ENCODE measurements around the gene BAIAP2L2. TPM values are rescaled to one million over a fixed set of nuclear protein-coding genes. Genes with fewer than 3 reads are reported as not detected.

The BAIAP2L2 gene
- total RNA-seq, 2 experiments from 2014 or later: 0.55 to 0.63 TPM

DNA sequence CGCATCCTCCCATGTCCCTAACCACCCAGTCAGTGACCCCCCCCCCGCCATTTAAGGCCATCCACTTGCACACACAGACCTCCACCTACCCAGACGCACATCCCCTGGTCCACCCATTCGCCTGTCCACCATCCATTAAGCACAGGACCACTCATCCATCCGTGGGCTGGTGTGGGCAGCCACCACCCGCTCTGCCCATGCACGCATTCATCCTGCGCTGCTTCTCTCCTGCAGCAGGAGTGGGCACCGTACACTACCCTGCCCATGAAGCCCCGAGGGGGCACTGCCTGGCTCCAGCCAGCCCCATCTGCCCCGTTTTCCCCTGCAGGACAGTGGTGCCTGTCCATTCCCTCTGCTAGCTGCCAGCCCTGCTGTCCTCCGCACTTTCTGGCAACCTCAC is 22.6 kb downstream of the BAIAP2L2 start:
- H3K27ac Mint-ChIP-seq: no peak overlapping the region
- H3K27me3 Mint-ChIP-seq: peaks cover 14% of the 10 kb centered on the region
- ChIA-PET CTCF (no interaction called here), POLR2A (no interaction called here)
- peaks cover 1% of the 10 kb centered on the region for H3K4me1 Mint-ChIP-seq
- H3K4me3 Mint-ChIP-seq: no peak overlapping the region
- H3K9me3 Mint-ChIP-seq: no peaks in the 10 kb centered on the region
- H3K36me3 Mint-ChIP-seq (ENCODE audit: low read depth): no peaks in the 10 kb centered on the region
- DNase-seq: no peak

DNA sequence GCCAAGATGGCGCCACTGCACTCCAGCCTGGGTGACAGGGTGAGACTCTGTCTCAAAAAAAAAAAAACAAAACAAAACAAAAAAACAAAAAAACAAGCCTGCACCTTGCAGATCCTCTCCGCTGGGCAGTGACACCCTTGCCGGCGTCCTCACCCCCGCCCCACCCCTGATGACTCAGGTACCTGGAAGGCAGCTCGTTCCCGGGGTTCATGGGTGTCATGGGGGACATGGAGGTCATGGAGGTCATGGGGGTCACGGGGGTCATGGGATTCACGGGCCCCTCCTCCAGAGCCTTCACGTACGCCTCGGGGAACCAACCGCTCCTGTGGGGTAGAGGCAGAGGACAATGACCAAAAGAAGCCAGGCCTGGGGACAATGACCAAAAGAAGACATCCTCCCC is 23.5 kb downstream of the BAIAP2L2 start:
- peaks cover 18% of the 10 kb centered on the region for H3K27me3 Mint-ChIP-seq
- DNase-seq: no peak
- POLR2A ChIA-PET: no interaction called here
- no peaks in the 10 kb centered on the region for H3K36me3 Mint-ChIP-seq (ENCODE audit: low read depth)
- no peak overlapping the region for H3K27ac Mint-ChIP-seq
- H3K4me1 Mint-ChIP-seq: peaks cover 2% of the 10 kb centered on the region
- H3K9me3 Mint-ChIP-seq: no peaks in the 10 kb centered on the region
- CTCF ChIA-PET: interaction anchor here (0.7 to 0.8 kb wide), 2 partner anchors 21 to 143 kb away, joined by 3 read pairs; no protein-coding TSS in a partner anchor
- no peak overlapping the region for H3K4me3 Mint-ChIP-seq

DNA sequence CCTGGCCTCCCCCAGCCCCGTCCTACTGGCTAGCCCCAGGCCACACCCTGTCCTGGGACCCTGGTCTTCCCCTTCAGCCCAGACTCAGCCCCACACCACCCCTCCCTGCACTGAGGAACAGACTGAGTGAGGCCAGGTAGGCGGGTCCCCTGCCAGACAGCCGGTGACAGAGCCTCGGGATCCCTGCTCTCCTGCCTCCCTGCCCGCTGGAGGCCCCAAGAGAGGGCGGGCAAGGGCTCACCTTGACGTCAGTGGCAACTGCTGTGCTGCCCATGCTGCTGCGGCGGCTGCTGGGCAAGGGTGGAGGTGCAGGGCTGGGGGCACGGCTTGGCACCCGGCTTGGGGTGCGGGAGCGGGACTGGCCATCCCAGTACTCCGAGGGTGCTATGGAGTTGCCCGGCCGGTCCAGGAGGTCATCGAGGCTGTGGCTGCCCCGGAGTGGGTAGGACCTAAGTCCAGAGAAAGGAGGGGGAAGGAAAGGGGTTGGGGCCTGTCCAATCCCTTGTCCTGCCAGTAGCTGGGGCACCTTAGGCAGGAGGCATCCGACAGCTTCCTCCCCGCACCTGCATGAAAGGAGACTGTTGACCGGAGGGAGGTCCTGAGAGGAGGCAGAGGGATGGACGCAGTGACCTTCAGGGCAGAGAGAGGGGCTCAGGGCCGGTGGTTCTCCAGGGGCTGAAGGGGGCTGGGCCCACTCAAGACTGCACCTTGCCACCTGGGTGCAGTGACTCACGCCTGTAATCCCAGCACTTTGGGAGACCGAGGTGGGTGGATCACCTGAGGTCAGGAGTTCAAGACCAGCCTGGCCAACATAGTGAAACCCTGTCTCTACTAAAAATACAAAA is 24.3 kb downstream of the BAIAP2L2 start:
- ChIA-PET CTCF (interaction anchor here (0.7 kb wide), 1 partner anchor 20 kb away, joined by 3 read pairs; no protein-coding TSS in a partner anchor), POLR2A (no interaction called here)
- DNase-seq: no peak
- Mint-ChIP-seq H3K36me3 (ENCODE audit: low read depth) (no peaks in the 10 kb centered on the region), H3K27me3 (peaks cover 21% of the 10 kb centered on the region), H3K4me1 (peaks cover 3% of the 10 kb centered on the region), H3K27ac (no peak overlapping the region), H3K9me3 (no peaks in the 10 kb centered on the region), H3K4me3 (no peak overlapping the region)

DNA sequence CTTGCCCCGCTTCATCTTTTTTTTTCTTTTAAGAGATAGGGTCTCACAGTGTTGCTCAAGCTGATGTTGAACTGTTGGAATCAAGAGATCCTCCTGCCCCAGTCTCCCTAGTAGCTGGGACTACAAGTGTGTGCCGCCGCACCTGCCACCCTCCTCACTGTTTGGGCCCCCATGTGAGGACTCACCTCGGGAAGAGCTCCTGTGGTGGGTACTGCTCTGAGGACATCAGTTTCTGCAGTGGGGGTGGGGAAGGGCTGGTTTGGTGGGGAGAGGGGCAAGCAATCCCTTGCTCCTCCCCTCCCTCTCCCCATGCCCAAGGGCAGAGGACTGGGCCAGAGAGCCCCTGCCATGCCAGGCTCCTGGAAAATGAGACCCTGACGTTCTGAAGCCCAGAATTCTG is 25.0 kb downstream of the BAIAP2L2 start:
- H3K9me3 Mint-ChIP-seq: no peaks in the 10 kb centered on the region
- H3K4me1 Mint-ChIP-seq: peaks cover 3% of the 10 kb centered on the region
- H3K4me3 Mint-ChIP-seq: no peak overlapping the region
- DNase-seq: no peak
- H3K36me3 Mint-ChIP-seq (ENCODE audit: low read depth): no peaks in the 10 kb centered on the region
- CTCF ChIA-PET: no interaction called here
- no peak overlapping the region for H3K27ac Mint-ChIP-seq
- POLR2A ChIA-PET: no interaction called here
- H3K27me3 Mint-ChIP-seq: peaks cover 21% of the 10 kb centered on the region

DNA sequence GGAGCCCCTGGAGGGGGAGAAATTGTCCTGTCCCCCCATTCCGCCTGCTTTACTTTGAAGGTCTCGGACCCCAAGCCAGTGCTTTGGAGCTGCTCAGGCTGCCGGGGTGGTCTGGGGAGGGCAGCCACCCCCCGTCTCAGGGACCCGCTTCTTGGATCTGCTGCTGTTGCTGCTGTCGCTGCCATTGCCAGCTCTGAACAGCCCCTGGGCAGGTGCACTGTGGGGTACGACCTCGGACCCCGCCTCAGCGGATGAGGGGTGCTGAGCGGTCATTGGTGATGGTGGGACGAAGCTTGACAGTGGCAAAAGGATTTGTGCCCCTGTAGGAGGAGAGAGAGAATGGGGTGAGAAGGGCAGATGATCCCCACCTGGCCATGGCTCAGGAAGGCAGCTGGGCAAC is 25.4 kb downstream of the BAIAP2L2 start:
- ChIA-PET POLR2A (no interaction called here), CTCF (interaction anchor here (0.5 kb wide), 1 partner anchor 57 kb away, joined by 3 read pairs; no protein-coding TSS in a partner anchor)
- Mint-ChIP-seq H3K27me3 (peaks cover 26% of the 10 kb centered on the region), H3K36me3 (ENCODE audit: low read depth) (no peaks in the 10 kb centered on the region), H3K9me3 (no peaks in the 10 kb centered on the region), H3K4me1 (peaks cover 3% of the 10 kb centered on the region), H3K4me3 (no peak overlapping the region), H3K27ac (no peak overlapping the region)
- DNase-seq: no peak

DNA sequence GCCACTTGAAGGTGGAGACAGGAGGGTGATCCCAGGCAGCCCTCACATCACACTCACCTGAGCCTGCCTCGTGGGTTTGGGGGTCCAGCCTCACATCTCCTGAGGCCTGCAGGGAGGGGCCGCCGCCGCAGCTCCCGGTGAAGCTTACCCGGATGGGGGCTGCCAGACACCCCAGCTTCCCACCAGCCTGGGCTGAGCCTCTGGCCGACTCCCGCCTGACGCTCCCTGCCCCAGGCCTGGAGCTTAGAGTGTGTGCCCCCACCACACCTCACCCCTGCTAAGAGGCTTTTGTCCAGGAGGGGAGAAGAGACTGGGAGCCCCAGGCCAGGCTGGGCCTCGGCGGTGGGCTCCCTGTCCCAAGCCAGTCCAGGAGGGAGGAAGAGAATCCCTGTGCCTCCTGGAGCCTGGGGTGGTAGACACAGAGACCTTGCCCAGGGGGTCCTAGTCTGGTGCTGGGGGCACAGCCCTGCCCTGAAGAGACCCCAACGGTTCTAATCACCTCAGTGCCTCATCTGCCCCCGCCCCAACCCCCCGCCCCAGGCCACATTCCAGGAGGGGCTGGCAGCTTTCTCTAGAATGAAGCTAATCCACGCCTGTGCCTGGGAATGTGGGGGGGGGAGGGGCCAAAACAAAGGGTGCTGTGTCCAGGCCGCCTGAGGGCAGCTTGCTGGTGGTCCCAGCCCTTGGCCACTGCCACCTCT is 26.4 kb downstream of the BAIAP2L2 start, which contains the start of gene SLC16A8:
TSS of gene SLC16A8 (minus strand) at position 254 of the 701 bp plus-strand sequence. CDS start 1,311 bp downstream, outside the sequence.
- Mint-ChIP-seq H3K27ac (no peak within 1 kb of the TSS), H3K4me1 (peaks cover 3% of the 10 kb centered on the region), H3K9me3 (no peaks in the 10 kb centered on the region), H3K4me3 (no peak within 1 kb of the TSS), H3K36me3 (ENCODE audit: low read depth) (no peaks in the 10 kb centered on the region), H3K27me3 (peaks cover 32% of the 10 kb centered on the region)
- ChIA-PET CTCF (no interaction called here), POLR2A (no interaction called here)
- no peak for DNase-seq

DNA sequence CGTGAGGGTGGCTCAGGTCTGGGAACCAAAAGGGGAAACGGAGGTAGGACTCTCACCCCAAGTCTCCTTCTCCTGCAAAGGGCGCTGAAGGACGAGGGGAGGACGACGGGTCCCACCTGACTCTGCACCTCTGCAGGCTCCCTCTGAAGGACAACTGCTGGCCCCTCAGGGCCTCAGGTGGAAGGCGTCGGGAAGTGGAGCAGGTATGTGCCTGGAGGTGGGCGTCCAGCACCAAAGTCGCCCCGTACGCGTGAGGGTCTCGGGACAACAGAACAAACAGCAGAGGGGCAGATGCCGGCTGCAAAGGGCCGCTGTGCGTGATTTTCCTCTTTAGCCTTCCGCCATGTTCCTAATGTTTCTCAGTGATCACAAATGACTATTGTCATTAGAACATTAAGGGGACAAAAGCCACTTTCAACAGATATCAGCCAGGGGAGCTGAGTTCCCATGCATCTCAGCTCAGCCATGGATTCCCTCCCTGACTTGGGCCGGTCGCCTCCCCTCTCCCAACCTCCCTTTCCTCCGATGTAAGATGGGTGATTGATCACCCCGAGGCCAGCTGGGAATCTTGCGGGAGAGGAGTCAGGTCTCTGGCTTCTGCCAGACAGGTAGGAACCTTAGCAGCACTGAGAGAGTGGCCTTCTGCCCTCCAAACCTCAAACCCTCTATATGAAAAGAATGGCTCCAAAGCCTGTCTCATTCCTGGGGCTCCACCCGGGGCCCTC is 27.3 kb downstream of the BAIAP2L2 start:
- H3K27ac Mint-ChIP-seq: no peak overlapping the region
- H3K27me3 Mint-ChIP-seq: peaks cover 30% of the 10 kb centered on the region
- no peaks in the 10 kb centered on the region for H3K36me3 Mint-ChIP-seq (ENCODE audit: low read depth)
- no peak overlapping the region for H3K4me3 Mint-ChIP-seq
- H3K4me1 Mint-ChIP-seq: peaks cover 3% of the 10 kb centered on the region
- H3K9me3 Mint-ChIP-seq: no peaks in the 10 kb centered on the region
- no peak for DNase-seq
- POLR2A ChIA-PET: no interaction called here
- CTCF ChIA-PET: no interaction called here

DNA sequence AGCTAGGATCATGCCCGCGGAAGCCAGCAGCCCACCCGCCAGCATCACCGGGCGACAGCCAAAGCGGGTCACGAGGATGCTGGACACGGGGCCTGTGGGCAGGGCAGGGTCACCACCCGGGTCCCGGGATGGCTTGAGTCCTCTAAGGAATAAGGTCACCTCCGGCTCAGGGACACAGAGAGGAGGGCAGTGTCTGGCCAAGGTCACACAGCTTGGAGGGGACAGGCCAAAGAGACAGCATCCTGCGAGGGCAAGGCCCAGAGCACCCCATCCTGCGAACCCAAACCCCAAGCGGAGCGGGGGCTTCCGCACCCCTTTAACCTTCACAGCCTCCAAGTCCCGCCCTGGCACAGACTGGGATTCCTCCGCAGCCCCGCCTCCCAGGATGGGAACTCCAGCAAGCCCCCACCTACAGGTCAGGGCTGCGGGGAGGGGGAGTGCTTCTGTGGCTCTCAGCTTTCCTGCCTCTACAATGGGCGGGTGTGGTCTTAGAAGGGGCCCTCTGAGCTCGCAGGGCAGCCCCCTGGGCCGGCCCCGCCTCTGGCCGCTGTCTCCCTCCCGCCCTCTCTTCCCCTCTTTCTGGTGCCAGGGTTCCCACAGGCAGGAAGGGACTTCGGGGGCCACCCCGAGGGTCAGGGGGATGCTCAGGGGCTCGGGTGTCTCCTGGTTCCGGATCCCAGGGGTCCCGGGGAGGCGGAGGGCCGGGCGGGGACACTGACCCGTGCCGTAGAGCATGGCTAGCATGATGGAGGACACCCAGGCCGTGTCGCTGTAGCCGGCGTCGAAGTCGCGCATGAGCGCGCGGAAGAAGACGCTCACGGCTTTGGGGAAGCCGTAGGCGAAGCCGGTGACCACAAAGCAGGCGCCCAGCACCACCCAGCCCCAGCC is 28.3 kb downstream of the BAIAP2L2 start:
- peaks cover 25% of the 10 kb centered on the region for H3K27me3 Mint-ChIP-seq
- no peak overlapping the region for H3K27ac Mint-ChIP-seq
- no peaks in the 10 kb centered on the region for H3K36me3 Mint-ChIP-seq (ENCODE audit: low read depth)
- no peaks in the 10 kb centered on the region for H3K9me3 Mint-ChIP-seq
- ChIA-PET POLR2A (no interaction called here), CTCF (no interaction called here)
- no peak overlapping the region for H3K4me3 Mint-ChIP-seq
- no peak for DNase-seq
- H3K4me1 Mint-ChIP-seq: peaks cover 2% of the 10 kb centered on the region

DNA sequence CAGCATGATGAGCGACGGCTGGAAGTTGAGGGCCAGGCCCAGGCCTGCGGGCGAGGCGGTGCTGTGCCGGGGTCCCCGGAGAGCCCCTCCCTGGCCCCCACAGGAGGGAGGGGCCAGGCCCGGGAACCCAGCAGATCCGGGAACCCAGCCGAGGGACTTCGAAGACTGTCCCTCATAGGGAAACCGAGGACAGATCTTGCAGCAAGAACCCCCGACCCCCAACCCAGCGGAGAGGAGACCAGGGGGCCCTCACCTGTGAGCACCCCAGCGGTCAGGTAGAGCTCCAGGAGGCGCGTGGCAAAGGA is 28.9 kb downstream of the BAIAP2L2 start:
- H3K36me3 Mint-ChIP-seq (ENCODE audit: low read depth): no peaks in the 10 kb centered on the region
- no peak overlapping the region for H3K27ac Mint-ChIP-seq
- CTCF ChIA-PET: no interaction called here
- H3K4me3 Mint-ChIP-seq: no peak overlapping the region
- no peaks in the 10 kb centered on the region for H3K9me3 Mint-ChIP-seq
- POLR2A ChIA-PET: no interaction called here
- H3K27me3 Mint-ChIP-seq: peaks cover 25% of the 10 kb centered on the region
- H3K4me1 Mint-ChIP-seq: peaks cover 2% of the 10 kb centered on the region
- DNase-seq: no peak

DNA sequence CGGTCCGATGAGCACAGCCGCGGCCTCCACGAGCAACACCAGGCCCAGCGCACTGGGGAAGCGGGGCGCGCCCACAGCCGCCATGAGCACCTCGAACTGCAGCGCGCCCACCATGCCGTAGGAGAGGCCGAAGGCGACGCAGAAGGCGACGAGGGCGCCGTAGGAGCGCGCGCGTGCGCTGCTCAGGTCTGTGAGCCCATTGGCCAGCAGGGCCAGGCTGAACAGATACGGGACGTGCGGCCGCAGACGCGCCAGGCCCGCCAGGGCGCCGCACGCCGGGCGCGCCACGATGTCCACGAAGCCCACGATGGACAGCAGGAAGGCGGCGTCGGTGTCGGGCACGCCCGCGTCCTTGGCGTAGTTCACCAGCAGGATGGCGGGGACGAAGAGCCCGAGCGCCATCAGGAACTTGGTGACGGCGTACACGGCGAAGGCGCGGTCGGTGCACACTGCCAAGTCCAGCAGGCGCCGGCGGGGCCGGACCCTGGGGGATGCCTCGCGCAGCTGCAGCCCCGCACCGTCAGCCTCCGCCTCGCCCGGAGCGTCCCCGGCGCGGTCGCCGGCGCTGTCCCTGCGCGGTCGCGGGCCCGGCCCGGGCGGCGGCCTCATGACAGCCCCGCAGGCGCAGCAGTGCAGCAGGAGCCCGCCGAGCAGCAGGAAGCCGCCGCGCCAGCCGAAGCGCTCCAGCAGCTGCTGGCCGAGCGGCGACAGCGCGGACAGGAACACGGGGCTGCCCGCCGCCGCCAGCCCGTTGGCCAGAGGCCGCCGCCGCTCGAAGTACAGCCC is 29.4 kb downstream of the BAIAP2L2 start:
- no peaks in the 10 kb centered on the region for H3K36me3 Mint-ChIP-seq (ENCODE audit: low read depth)
- no peak for DNase-seq
- H3K4me3 Mint-ChIP-seq: no peak overlapping the region
- H3K27me3 Mint-ChIP-seq: peaks cover 25% of the 10 kb centered on the region
- ChIA-PET CTCF (no interaction called here), POLR2A (no interaction called here)
- H3K27ac Mint-ChIP-seq: no peak overlapping the region
- peaks cover 2% of the 10 kb centered on the region for H3K4me1 Mint-ChIP-seq
- H3K9me3 Mint-ChIP-seq: no peaks in the 10 kb centered on the region

DNA sequence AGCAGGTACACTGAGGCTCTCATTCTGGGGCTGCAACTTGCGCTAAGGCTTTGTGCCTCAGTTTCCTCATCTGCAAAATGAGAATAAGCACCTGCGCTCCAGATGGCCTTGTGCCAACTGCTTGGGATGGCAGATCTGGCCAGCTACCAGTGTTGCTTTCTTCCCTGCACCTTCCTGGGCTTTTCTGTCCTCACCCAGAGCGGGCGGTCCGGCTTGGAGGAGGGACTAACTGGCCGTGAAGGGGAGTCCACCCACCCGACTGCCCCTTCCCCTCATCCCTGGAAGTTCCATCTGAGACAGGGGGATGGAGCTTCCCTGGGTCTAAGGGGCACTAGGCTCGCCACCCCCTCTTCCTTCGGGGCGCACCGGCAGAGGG is 30.0 kb downstream of the BAIAP2L2 start:
- CTCF ChIA-PET: no interaction called here
- DNase-seq: no peak
- H3K27ac Mint-ChIP-seq: no peak overlapping the region
- POLR2A ChIA-PET: no interaction called here
- H3K27me3 Mint-ChIP-seq: peaks cover 25% of the 10 kb centered on the region
- H3K9me3 Mint-ChIP-seq: no peaks in the 10 kb centered on the region
- H3K4me3 Mint-ChIP-seq: no peak overlapping the region
- peaks cover 2% of the 10 kb centered on the region for H3K4me1 Mint-ChIP-seq
- H3K36me3 Mint-ChIP-seq (ENCODE audit: low read depth): no peaks in the 10 kb centered on the region

DNA sequence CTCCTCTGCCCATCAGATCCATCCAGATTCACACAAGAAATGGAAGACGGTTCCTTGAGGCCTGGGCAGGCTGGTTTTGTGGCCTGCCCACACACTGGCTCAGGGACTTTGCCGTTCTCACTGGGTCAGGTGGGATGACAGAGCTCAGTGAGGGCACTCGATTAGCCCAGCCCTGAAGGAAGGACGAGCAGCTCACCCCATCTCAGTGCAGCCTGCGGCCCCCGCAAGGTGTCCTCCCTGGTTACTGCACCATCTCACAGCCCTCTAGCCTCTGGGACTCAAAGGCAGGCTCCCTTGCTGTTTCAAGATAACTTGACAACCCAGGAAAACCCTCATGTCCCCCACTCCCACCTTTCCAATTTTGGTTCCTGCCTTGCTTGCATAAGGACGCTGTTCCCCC is 30.7 kb downstream of the BAIAP2L2 start:
- peaks cover 25% of the 10 kb centered on the region for H3K27me3 Mint-ChIP-seq
- POLR2A ChIA-PET: no interaction called here
- H3K9me3 Mint-ChIP-seq: no peaks in the 10 kb centered on the region
- CTCF ChIA-PET: no interaction called here
- H3K27ac Mint-ChIP-seq: no peak overlapping the region
- no peak overlapping the region for H3K4me3 Mint-ChIP-seq
- no peaks in the 10 kb centered on the region for H3K36me3 Mint-ChIP-seq (ENCODE audit: low read depth)
- no peak for DNase-seq
- H3K4me1 Mint-ChIP-seq: peaks cover 2% of the 10 kb centered on the region
